NT2/D1 (cell line): Measurements from ENCODE around the gene CHRND.

ENCODE experiments used
- SUZ12 ChIP-seq: IDR thresholded peaks from 2 replicates; pipeline ENCODE4 v1.6.1; 2011; ENCODE audit not compliant: insufficient read length, insufficient read depth; ENCODE audit errors: extremely low read depth
- ZNF274 ChIP-seq: IDR thresholded peaks from 2 replicates; pipeline ENCODE4 v1.6.1; 2011; ENCODE audit warnings: mild to moderate bottlenecking, low read depth, low read length

GRCh38 chr2:232526372-232526941 is 497 bp downstream of the CHRND start:
- TF ChIP-seq SUZ12 (no peak), ZNF274 (no peak)
